G401.6 (cell line): Measurements from ENCODE around the gene TMEM92.
"Not testable (repeated sequence)": the region's sequence is repeated elsewhere in the genome, so short reads cannot be mapped to it uniquely, and the experiment has no call there.

Experiments used
- FAIRE-seq: peaks from 2 replicates; lab custom pipeline; 2012; peaks lifted over from hg19 to GRCh38; lab: Jason Lieb, UNC

The TMEM92 gene

GRCh38 chr17:50262001-50262794 lies 12.1 kb upstream of the TMEM92 start:
- FAIRE-seq = no peak

DNA sequence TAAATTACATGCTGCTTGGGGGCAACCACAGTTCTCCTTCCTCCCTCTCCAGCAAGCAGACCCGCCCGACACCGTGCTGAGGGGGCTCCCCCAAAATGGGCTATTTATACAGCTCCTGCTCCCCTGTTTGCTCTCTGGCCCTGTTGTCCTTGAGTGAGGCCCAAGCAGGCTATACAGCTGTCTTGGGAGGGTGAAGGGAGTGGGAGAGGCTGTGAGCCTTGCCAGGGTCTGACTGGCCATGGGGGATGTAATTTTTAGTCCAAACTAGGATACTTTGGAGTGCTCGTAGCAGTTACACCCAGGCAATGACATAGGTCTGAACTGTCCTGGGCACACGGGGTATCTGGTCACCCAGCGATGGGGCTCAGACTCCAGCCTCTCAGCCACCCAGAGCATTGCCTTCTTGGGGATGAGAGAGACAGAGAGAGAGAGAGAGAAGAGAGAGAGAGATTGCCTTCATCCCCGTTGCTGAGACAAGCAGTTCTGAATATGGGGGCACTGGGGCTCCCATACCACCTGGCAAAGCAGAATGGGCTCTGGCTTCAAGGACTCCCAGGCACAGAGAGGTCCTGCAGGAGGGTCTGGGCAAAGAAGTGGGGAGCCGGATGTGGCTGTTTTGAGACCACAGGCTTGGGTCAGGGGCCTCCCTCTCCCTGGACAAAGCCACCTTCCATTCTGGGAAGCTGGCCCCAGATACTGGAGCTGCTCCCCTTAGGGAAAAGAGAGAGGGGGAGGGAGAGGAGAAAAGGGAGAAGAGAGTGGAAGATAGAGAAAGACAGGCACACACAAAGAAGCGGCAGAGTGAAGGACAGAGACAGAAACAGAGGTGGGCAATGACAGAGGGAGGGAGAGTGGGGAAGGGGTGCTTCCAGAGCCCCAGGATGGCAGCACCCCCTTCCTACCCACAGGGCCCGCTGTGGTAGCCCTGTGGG lies 10.7 kb upstream of the TMEM92 start:
- no peak for FAIRE-seq

DNA sequence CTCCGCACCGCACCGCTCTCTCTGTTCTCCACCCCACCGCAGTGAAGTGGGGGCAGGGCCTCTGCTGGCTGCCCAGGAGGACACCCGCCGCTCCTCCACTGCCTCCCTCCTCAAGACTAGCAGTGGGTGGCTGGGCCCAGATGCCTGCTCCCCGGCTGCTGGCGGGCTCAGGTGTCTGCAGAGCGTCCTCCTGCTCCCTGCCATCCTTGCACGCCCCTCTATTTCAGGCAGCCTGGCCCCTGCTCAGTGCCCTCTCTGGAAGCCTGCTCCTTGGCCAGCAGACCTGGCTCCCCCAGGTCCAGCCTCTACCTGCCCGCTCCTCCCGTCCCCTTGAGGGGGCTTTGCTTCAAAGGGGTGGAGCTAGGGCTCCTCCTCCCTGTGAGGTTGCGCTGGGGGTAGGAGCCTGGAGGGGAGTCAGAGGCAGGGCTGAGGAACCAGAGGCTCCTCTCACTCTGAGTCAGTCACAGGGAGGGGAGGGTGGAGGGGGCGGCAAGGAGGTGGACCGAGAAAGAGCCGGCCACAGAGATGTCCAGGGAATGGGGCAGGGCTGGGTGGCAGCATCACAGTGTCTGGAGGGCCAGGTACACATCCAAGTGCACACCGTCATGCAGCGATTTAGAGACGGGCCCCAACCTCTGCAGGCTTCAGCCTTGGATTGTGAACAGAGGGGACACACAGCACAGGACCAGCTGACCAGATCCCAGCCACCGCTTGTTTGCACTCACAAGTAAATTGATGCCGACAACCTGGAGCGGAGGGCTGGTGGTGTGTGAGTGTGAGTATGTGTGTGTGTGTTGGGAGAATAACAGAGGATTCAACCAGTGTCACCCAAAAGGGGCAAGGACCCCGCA lies 9.8 kb upstream of the TMEM92 start:
- FAIRE-seq = no peak

DNA sequence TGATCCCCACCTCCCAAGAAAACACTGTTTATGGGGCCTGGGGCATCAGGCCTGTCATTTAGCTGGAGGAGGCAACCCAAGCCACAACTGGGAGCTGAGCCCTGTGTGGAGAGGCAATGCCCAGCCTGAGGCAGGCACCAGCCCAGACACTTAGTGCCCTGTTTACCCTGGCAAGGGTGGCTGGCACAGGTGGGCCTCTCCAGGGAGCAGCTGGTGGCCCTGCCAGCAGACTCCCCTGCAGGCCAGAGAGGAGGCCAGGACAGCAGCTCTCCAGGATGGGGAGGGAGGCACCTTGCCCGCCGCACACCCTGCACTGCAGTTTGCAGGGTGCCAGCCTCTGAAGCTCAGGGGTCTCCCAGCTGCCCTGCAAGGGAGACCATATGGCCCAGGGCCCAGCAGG lies 9.1 kb upstream of the TMEM92 start:
- no peak for FAIRE-seq

- no peak for FAIRE-seq
Observed at GRCh38 chr17:50265690-50266315, 8.5 kb upstream of the TMEM92 start.

DNA sequence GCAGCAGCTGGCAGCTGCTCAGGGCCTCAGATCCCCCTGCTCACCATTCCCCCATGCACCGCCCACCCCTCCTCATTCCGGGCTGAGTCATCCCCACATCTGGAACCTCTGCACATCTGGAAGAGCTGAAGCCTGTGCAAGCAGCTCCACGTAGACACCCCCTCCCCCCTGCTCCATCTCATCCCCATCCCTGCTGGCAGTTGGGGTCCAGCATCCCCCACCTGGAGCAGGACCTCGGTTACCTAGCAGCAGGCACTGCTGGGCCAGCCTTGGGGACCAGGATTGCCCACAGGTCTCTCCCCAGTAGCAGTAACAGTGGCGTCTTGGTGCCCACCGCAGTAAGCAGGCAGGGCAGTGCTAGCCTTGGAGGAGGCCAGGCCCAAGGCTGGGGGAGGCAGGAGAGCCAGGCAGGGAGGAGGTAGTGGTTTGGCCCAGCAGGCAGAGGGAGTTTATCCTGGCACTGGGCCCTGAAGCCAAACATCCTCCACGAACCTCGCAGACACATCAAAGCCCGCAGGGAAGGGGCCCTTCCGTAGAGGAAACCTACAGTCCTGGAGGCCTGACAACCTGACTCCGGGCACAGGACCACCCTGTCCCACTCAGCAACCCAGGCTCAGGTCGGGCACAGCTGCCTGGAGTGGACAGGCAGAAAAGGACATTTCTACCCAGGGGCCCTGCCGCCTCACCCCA lies 7.7 kb upstream of the TMEM92 start:
- FAIRE-seq = no peak

DNA sequence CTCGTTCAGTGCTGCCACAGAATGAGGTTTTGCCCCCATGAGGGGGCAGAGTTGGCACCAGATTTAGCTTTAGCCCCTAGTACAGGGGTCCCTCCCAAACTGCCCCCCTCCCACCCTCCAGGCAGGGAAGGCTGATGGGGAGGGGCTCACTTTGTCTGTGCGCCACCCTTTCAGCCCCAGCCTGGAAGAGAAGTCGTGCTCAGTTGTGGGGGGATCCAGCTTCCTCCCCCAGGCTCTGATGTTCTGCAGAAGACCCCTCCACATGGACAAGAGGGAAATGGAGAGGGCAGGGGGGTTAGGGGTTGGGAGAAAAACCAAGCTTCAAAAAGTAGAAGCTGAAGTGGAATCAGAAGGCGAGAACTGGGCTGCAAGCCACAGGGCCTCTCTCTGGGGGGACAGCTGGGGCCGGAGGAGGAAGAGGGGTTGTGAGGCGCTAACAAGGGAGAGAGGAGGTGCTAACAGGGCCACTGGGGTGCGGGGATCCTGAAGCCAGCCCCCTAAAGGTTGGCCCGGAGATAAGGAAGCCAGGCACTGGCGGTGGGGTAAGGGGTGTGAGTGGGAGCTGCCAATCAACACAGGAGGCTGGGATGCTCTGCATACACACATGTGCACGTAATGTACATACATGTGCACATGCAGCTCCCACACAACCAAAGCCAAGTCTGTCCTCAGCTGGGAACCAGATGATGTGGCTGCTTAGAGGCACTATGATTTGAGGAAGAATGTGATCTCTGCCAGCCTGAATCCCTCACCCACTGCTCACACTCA lies 7.0 kb upstream of the TMEM92 start:
- no peak for FAIRE-seq

DNA sequence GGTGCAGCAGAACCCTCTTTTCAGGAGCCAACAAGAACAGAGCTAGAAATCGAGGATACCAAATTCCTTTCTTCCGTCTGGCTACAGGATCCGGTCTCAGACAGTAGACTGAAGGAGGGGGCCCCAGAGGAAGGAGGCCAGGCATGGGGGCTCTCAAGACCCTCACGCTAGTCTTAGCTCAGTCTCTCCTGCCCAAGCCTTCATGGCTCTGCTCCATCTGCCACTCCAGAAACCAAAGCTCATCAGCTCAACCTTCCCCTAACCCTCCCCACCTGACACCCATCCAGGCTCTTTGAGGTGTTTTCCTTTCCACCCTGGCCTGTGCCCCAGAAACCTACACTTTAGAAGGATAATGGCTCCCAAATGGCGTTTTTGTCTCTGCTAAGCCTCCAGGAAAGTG lies 6.2 kb upstream of the TMEM92 start:
- no peak for FAIRE-seq

- no peak for FAIRE-seq
Observed at GRCh38 chr17:50268743-50269275, 5.5 kb upstream of the TMEM92 start.

- peak; percentile 79 for FAIRE-seq
Observed at GRCh38 chr17:50269477-50270434, 4.5 kb upstream of the TMEM92 start.

GRCh38 chr17:50270435-50271362 lies 3.6 kb upstream of the TMEM92 start:
- no peak for FAIRE-seq

- FAIRE-seq = not testable (repeated sequence)
Observed at GRCh38 chr17:50271363-50271750, 2.9 kb upstream of the TMEM92 start.

GRCh38 chr17:50272246-50272645 lies 2.0 kb upstream of the TMEM92 start:
- no peak for FAIRE-seq

DNA sequence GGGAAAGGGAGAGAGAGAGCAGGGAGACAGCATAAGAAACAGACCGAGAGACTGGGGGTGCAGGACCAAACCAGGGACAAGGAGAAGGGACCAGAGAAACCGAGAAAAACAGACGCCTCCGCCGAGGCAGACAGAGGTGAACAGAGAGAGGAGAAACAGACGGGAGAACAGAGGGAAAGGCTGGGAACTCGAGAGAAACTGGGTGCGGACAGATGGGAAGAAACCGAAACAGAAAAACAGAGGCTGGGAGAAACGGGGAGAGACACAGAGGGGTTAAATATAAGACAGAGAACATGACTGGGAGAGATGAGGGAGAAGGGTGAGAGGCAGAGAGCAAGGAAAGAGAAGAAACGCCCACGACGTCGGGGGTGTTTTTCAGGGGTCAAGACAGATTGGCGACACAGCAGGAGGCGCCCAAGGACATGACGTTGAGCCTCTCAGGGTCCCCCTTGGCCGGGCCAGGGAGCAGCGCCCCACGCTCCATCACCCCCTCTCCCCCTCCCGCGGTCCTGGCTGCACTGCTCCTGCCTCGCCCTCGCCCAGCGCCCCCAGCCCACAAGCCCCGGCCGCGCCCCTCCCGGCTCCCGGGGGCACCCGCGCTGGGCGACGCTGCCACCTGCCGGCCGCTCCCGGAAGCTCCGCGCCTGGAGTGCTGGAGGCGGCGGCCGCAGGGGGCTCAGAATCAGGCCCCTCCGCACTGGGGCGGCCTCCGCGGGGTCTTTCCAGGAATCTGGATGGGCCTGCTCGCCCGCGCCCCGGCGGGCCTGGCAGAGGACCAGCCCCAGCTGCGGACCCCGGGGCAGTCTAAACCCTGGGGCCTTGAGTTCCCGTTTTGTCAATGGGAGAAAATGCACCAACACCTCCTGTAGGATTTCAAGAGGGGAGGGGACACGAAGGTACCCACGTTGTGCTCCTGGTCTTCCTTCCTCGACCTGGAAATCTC lies 1.3 kb upstream of the TMEM92 start:
- no peak for FAIRE-seq

GRCh38 chr17:50273654-50274040 lies 619 bp upstream of the TMEM92 start:
- no peak for FAIRE-seq

- FAIRE-seq = no peak
Observed at GRCh38 chr17:50274897-50275221, 593 bp downstream of the TMEM92 start.

DNA sequence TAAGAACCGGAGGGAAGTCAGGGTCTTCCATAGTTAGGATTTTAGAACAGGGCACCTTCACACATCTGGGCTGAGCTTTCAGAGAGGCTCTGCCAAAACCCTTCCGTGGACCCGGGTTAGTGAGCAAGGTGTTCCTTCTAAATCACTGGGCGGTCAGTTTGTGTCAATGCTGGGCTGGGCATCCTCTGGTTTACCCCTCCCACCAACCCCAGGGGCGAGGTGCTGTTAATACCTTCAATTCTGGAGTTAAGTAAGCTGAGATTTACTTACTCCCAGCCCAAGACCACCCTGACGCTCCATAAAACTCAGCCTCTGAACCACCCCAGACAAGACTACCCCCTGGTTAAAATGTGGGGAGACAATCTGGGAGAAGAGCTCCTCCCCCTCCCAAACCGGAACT lies 1.0 kb downstream of the TMEM92 start:
- no peak for FAIRE-seq
